NCI-H1417 (cell line): ENCODE measurements around the gene NFKBIE.
"Not testable (repeated sequence)": the region's sequence is repeated elsewhere in the genome, so short reads cannot be mapped to it uniquely, and the experiment has no call there.

Source experiments
- DNase-seq, 3 experiments: peaks; one replicate each; lab custom pipeline; 2025; lab: John Stamatoyannopoulos, UW

The NFKBIE gene

GRCh38 chr6:44245391-44245911 is 19.9 kb downstream of the NFKBIE start:
- DNase-seq: no peak

- DNase-seq: no peak
Observed at GRCh38 chr6:44243345-44243744, 22.0 kb downstream of the NFKBIE start.

GRCh38 chr6:44238687-44239350 is 26.5 kb downstream of the NFKBIE start:
- no peak for DNase-seq

GRCh38 chr6:44237813-44238433 is 27.4 kb downstream of the NFKBIE start:
- DNase-seq: peak; percentile 73 to 79 (median 78)

GRCh38 chr6:44237021-44237812 is 28.1 kb downstream of the NFKBIE start:
- DNase-seq: peak; percentile 73 to 86 (median 78)

- no peak for DNase-seq
Observed at GRCh38 chr6:44235891-44236516, 29.3 kb downstream of the NFKBIE start.

- no peak for DNase-seq
Observed at GRCh38 chr6:44235269-44235668, 30.1 kb downstream of the NFKBIE start.

GRCh38 chr6:44234101-44235025 is 31.0 kb downstream of the NFKBIE start:
- peak in 1 of 3 experiments; percentile 34 for DNase-seq

GRCh38 chr6:44233567-44234100 is 31.7 kb downstream of the NFKBIE start:
- DNase-seq: no peak

- no peak for DNase-seq
Observed at GRCh38 chr6:44232676-44233566, 32.4 kb downstream of the NFKBIE start.

- DNase-seq: not testable (repeated sequence)
Observed at GRCh38 chr6:44231426-44231825, 33.9 kb downstream of the NFKBIE start.

GRCh38 chr6:44230034-44230675 is 35.2 kb downstream of the NFKBIE start:
- DNase-seq: no peak

GRCh38 chr6:44229376-44230033 is 35.8 kb downstream of the NFKBIE start:
- DNase-seq: no peak

GRCh38 chr6:44228836-44229235 is 36.5 kb downstream of the NFKBIE start:
- DNase-seq: no peak

GRCh38 chr6:44228433-44228832 is 36.9 kb downstream of the NFKBIE start:
- DNase-seq: no peak

GRCh38 chr6:44228031-44228430 is 37.3 kb downstream of the NFKBIE start:
- DNase-seq: no peak

- DNase-seq: no peak
Observed at GRCh38 chr6:44227148-44227793, 38.1 kb downstream of the NFKBIE start.
